A673 (cell line): Measurements from ENCODE around the gene ARHGAP6. TPM values are rescaled to one million over a fixed set of nuclear protein-coding genes. Genes with fewer than 3 reads are reported as not detected.
A peak's percentile ranks its signal among the peaks of the same experiment; 100 is the strongest.

Experiments
- BruUV-seq: library from RNA; stranded (reverse); fragments of 400-500 nt; replicated peaks from 2 replicates; lab custom pipeline; 2021; lab: Mats Ljungman, UMichigan
- CTCF ChIA-PET: fragments of 300-600 bp; sonication (Branson Sonifier 250); formaldehyde crosslinking; loops from one replicate; lab custom pipeline; 2022; ENCODE audit warnings: antibody characterized with exemption; lab: Charles Lee
- POLR2A ChIA-PET: fragments of 300-600 bp; sonication (Branson Sonifier 250); formaldehyde crosslinking; loops from one replicate; lab custom pipeline; 2022; ENCODE audit warnings: antibody characterized with exemption; ENCODE audit not compliant: low non-redundant PET; lab: Charles Lee
- DNase-seq: peaks from one replicate; pipeline ENCODE4 v3.0.0-alpha.2; 2015; ENCODE audit warnings: low spot score
- H3K27ac ChIP-seq: fragments of 200-600 bp; sonication (generic); 2 replicates; pipeline ENCODE4 v1.5.1; 2016; ENCODE audit warnings: mixed run types, low read depth, mild to moderate bottlenecking, mixed read lengths, antibody characterized with exemption, low read length; ENCODE audit not compliant: poor library complexity, severe bottlenecking
- H3K27me3 ChIP-seq: fragments of 200-600 bp; sonication (generic); replicated peaks from 2 replicates; pipeline ENCODE4 v1.6.1; 2017; ENCODE audit warnings: mixed run types, low read depth, mild to moderate bottlenecking, mixed read lengths, antibody characterized with exemption, low read length; ENCODE audit not compliant: insufficient read depth, poor library complexity
- H3K36me3 ChIP-seq: fragments of 200-600 bp; sonication (generic); 2 replicates; pipeline ENCODE4 v1.6.1; 2016; ENCODE audit warnings: mixed run types, mild to moderate bottlenecking, mixed read lengths, antibody characterized with exemption, low read length; ENCODE audit not compliant: insufficient read depth, poor library complexity, severe bottlenecking
- H3K4me1 ChIP-seq: fragments of 200-600 bp; sonication (generic); 2 replicates; pipeline ENCODE4 v1.6.1; 2017; ENCODE audit warnings: mixed run types, mild to moderate bottlenecking, mixed read lengths, antibody characterized with exemption, low read length; ENCODE audit not compliant: insufficient read depth, poor library complexity, severe bottlenecking
- H3K4me3 ChIP-seq: fragments of 200-600 bp; sonication (generic); 2 replicates; pipeline ENCODE4 v1.5.1; 2016; ENCODE audit warnings: low read depth, mixed run types, mild to moderate bottlenecking, mixed read lengths, low read length; ENCODE audit not compliant: poor library complexity, severe bottlenecking
- H3K9me3 ChIP-seq: fragments of 200-600 bp; sonication (generic); 2 replicates; pipeline ENCODE4 v1.6.1; 2016; ENCODE audit warnings: mixed run types, low read depth, mild to moderate bottlenecking, mixed read lengths, antibody characterized with exemption, low read length; ENCODE audit not compliant: poor library complexity, severe bottlenecking
- EZH2 ChIP-seq: fragments of 200-600 bp; sonication (generic); IDR thresholded peaks from 2 replicates; pipeline ENCODE4 v1.6.1; 2017; ENCODE audit warnings: borderline replicate concordance, low read depth, mild to moderate bottlenecking, mixed read lengths, antibody characterized with exemption, low read length; ENCODE audit not compliant: poor library complexity, severe bottlenecking
- intact Hi-C: fragments of 100-400 bp; cut with micrococcal nuclease; formaldehyde crosslinking; loops from one replicate; pipeline ENCODE4 v1.10.0; 2022; ENCODE audit not compliant: unreplicated experiment
- total RNA-seq: library from RNA; stranded (reverse); gene quantifications from 2 replicates; pipeline ENCODE4 v1.2.3, GENCODE V29; 2021
- TF ChIP-seq, protein P1 (sequence below): fragments of 300-800, 200-600 bp; sonication (generic); conservative IDR thresholded peaks from 2 replicates; pipeline ENCODE4 v1.5.1; 2017; ENCODE audit warnings: low read depth, mild to moderate bottlenecking, antibody characterized with exemption, low read length, moderate library complexity, mixed read lengths

ARHGAP6 gene
- total RNA-seq, 1 experiment from 2014 or later: not detected

DNA sequence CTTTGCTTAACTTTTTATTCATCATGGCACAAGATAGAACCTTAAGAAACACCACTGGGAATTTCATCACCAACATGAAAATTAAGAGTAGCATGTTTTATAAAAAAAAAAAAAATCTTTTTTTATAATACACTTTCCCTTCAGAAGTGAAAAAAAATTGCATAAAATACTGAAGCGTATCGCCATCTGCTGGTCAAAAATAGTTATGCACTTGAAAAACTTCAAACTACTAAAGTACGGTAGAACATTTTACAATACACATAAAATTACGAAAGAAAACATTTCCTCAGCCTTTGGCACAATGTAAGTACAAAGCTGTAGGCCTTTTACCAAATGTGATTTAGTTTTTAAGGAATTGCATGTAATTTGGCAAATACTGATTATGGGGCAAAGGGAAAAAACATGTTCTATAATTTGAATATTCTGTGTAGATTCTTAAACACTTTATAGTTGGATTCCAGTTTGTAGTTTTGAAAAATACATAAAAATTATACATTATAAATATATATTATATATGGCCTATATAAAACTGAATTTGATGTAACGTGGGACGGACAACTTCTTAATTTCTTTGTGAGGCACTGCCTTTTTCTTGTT is 528.1 kb downstream of the ARHGAP6 start:
- no peak for TF ChIP-seq EZH2
- TF ChIP-seq, protein P1, sequence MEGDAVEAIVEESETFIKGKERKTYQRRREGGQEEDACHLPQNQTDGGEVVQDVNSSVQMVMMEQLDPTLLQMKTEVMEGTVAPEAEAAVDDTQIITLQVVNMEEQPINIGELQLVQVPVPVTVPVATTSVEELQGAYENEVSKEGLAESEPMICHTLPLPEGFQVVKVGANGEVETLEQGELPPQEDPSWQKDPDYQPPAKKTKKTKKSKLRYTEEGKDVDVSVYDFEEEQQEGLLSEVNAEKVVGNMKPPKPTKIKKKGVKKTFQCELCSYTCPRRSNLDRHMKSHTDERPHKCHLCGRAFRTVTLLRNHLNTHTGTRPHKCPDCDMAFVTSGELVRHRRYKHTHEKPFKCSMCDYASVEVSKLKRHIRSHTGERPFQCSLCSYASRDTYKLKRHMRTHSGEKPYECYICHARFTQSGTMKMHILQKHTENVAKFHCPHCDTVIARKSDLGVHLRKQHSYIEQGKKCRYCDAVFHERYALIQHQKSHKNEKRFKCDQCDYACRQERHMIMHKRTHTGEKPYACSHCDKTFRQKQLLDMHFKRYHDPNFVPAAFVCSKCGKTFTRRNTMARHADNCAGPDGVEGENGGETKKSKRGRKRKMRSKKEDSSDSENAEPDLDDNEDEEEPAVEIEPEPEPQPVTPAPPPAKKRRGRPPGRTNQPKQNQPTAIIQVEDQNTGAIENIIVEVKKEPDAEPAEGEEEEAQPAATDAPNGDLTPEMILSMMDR: peak; percentile 79
- H3K27ac ChIP-seq: no peak overlapping the region
- ChIA-PET CTCF (interaction anchor here (0.7 to 2.1 kb wide), 2 partner anchors 947 to 965 kb away, joined by 5 to 8 read pairs; no protein-coding TSS in a partner anchor), POLR2A (no interaction called here)
- intact Hi-C loops: loop anchor here (1.0 to 10.0 kb wide), 2 partner anchors 413 to 948 kb away; no protein-coding TSS in a partner anchor
- H3K4me3 ChIP-seq: no peak overlapping the region
- no TSS peak for BruUV-seq
- no peaks in the 10 kb centered on the region for H3K4me1 ChIP-seq
- no peaks in the 10 kb centered on the region for H3K36me3 ChIP-seq
- peak; percentile 49 for DNase-seq
- H3K9me3 ChIP-seq: no peaks in the 10 kb centered on the region
- H3K27me3 ChIP-seq: no peaks in the 10 kb centered on the region

DNA sequence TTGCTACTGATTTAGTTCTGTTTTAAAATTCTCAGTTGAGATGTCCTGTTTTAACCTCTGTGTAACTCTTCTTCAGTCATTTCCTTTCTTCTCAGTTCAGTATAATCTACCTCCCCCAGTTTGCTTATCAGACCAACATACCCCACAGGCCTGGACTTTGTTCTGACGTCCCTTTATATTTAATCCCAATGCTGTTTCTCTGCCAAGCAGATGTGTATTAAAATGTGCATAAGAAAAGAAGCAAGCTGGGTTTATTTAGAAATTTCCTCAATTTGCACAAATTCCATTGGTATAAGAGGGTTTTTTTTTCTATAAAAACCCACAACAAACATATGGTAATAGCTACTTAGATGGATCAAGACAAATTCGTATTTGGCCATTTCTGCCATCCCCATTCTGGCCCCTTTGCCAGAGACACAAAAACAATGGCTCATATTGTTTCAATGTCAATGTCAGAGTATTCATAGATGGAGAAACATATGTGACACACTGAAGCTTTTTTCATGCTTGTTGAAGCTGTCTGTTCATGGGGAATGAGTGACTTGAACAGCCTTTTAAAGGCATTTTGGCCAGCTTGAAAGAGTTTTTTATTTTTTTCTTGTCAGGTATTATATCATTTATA is 530.0 kb downstream of the ARHGAP6 start:
- POLR2A ChIA-PET: no interaction called here
- H3K9me3 ChIP-seq: no peaks in the 10 kb centered on the region
- no TSS peak for BruUV-seq
- no peaks in the 10 kb centered on the region for H3K4me1 ChIP-seq
- no peaks in the 10 kb centered on the region for H3K27me3 ChIP-seq
- no peaks in the 10 kb centered on the region for H3K36me3 ChIP-seq
- CTCF ChIA-PET: interaction anchor here (0.8 to 2.1 kb wide), 2 partner anchors 937 to 945 kb away, joined by 4 to 8 read pairs; no protein-coding TSS in a partner anchor
- intact Hi-C loops: loop anchor here (10.0 kb wide), 1 partner anchor 411 kb away; no protein-coding TSS in a partner anchor
- DNase-seq: no peak
- no peak for TF ChIP-seq EZH2
- TF ChIP-seq, protein P1: no peak
- no peak overlapping the region for H3K27ac ChIP-seq
- no peak overlapping the region for H3K4me3 ChIP-seq

GRCh38 chrX:11131146-11131545 is 534.6 kb downstream of the ARHGAP6 start:
- Histone ChIP-seq H3K27me3 (no peaks in the 10 kb centered on the region), H3K4me3 (no peak overlapping the region), H3K36me3 (no peaks in the 10 kb centered on the region), H3K4me1 (no peaks in the 10 kb centered on the region), H3K27ac (no peak overlapping the region), H3K9me3 (no peaks in the 10 kb centered on the region)
- DNase-seq: no peak
- CTCF ChIA-PET: no interaction called here
- BruUV-seq: no TSS peak
- intact Hi-C loops: loop anchor here (10.0 kb wide), 1 partner anchor 406 kb away; no protein-coding TSS in a partner anchor
- TF ChIP-seq EZH2: no peak
- TF ChIP-seq, protein P1: no peak
- POLR2A ChIA-PET: no interaction called here
